ENCODE data around the gene ZNF585A.
"Not testable (repeated sequence)": the region's sequence is repeated elsewhere in the genome, so short reads cannot be mapped to it uniquely, and the experiment has no call there.

Gene ZNF585A

GRCh38 chr19:37172368-37173366, at the start of gene ZNF585A:
Gene ZNF585A, minus strand, starts transcription at chr19:37172695. Its CDS starts 2,785 bp downstream, at chr19:37169910.
- DNase-seq = peak; percentile 90

- DNase-seq = no peak
These were observed 48.6 kb upstream of the ZNF585A start for GRCh38 chr19:37221136-37221535.

DNA sequence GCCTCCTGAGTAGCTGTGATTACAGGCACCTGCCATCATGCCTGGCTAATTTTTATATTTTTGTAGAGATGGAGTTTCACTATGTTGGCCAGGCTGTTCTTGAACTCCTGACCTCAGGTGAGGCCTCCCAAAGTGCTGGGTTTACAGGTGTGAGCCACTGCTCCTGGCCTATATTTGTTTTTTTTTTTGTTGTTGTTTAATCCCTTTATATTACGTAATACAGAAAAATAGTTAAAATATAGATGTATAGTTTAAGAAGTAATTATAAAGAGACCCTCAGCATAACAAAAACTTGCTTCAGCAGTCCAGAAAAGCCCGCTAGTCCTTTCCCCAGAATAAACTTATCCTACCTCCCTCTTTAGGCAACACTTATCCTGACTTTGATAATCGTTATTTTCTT, 47.9 kb upstream of the ZNF585A start:
- DNase-seq = no peak

DNA sequence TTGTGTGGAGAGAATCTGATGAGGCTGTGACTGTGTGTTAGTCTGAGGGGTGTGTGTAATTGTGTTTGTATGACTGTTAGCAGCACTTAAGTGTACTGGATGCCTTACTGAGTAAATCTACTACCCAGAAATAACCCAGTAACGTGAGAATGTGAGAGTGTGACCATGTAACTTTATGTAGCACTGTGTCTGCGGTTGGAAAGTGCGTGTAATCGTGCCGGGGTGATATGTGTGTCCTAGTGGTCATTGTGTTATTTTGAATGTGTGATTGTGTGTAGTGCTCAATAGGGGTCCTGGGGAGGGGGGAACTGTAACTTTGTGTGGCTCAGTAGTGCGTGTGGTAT, 46.1 kb upstream of the ZNF585A start:
- no peak for DNase-seq

DNA sequence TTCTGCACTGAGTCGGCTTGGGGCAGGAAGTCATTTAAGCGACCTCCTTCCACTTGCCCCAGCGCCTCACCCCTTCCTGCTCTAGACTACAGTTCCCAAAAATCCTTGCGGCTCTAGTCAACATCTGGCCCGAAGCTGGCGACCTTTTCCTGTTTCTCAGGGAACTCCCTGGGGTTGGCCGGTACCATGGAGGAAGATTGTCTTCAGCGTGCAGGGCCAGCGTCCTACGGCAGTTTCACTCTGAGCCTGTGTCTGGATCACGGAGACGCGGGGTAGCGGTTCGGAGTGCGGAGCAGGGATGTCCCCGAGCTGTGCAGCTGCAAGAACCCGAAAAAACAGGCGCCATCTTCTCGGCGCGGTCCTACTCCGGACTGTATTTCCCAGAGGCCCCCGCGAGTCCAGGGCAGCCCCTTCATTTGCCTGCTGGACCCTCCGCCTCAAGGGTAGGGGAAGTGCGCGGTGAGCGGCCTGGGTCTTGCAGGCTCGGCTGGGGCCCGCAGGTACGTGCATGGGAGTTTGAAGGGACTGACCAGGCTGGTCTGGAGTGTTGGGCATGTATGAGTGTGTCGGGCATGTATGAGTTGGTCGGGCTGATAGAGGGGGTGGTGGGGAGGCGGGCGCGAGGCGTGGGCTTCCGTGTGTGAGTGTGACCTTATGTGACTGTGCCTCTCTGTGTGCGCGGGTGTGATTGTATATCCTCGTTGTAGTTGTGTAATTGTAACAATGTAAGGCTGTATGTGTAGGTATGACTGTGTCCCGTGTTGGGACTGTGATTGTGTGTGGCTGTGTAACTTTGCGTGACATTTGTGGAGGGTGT, 45.5 kb upstream of the ZNF585A start, which contains the start of gene ZNF383:
TSS of gene ZNF383 (plus strand) at position 440 of the 817 bp plus-strand sequence. CDS start 12,240 bp downstream, outside the sequence.
- peak; percentile 81 for DNase-seq

DNA sequence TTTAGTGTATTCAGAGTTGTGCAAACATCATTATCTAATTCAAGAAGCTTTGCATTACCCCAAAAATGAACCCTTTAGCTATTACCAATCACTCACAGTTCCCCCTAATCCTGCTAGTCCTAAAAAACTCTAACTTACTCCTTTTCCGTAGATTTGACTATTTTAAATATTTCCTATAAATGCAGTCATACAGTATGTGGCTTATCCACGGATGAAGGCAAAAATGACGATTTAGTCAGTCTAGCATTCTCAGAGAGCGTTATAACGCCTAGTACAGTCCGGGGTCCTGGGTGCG, 44.9 kb upstream of the ZNF585A start:
- no peak for DNase-seq

GRCh38 chr19:37197768-37198167, 25.3 kb upstream of the ZNF585A start:
- DNase-seq = no peak

GRCh38 chr19:37197115-37197514, 24.6 kb upstream of the ZNF585A start:
- not testable (repeated sequence) for DNase-seq

DNA sequence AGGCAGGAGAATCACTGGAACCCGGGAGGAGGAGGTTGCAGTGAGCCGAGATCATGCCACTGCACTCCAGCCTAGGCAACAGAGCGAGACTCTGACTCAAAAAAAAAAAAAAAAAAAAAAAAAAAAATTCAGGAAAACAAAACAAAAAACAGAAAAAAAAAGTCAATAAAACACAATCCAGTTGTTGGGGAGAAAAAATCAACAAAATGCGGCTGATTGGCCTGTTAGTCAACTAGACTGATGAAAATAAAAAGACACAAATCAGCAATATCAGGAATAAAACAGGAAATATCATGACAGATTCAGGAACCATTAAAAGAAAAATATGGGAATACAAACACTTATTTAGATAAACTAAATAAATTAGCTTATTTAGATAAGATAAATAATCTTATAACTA, 22.8 kb upstream of the ZNF585A start:
- DNase-seq = not testable (repeated sequence)

DNA sequence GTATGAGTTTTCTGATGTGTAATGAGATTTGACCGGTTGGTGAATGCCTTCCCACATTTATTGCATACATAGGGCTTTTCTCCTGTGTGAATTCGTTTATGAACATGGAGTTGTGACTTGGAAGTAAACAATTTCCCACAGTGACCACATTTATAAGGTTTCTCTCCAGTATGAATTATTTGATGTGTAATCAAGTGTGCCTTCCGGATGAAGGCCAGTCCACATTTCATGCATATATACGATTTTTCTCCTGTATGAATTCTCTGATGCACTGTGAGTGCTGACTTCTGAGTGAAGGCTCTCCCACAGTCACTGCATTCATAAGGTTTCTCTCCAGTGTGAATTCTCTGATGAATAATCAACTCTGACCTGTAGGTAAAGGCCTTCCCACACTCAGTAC, 13.6 kb upstream of the ZNF585A start:
- DNase-seq = not testable (repeated sequence)

GRCh38 chr19:37165635-37166034, 6.9 kb downstream of the ZNF585A start:
- no peak for DNase-seq

DNA sequence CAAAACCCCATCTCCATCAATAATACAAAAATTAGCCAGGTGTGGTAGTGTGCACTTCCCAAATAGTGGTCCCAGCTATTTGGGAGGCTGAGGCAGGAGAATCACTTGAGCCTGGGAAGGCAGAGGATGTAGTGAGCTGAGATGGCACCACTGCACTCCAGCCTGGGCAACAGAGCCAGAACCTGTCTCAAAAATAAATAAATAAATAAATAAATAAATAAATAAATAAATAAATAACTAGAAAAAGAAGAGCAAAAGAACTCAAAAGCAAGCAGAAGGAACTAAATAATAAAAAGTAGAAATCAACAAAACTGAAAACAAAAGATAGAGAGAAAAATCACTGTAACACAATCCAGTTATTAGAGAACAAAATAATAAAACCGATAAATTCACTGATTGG, 12.3 kb downstream of the ZNF585A start:
- DNase-seq = no peak

DNA sequence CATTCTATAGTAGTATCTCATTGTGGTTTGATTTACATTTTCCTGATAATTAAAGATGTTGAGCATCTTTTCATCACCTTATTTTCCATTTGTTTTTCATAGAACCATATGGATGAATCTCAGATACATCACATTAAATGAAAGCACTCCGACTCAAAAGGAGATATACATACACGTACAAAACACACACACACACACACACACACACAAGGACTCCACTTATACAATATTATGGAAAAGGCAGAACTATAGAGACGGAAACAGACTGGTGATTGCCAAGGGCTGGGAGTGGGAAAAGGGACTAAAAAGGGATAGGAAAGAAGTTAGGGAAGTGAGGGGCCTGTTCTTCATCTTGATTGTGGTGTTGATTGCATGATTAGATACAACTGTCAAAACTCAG, 24.3 kb downstream of the ZNF585A start:
- no peak for DNase-seq

- no peak for DNase-seq
These were observed 36.4 kb downstream of the ZNF585A start for GRCh38 chr19:37136111-37136510.

DNA sequence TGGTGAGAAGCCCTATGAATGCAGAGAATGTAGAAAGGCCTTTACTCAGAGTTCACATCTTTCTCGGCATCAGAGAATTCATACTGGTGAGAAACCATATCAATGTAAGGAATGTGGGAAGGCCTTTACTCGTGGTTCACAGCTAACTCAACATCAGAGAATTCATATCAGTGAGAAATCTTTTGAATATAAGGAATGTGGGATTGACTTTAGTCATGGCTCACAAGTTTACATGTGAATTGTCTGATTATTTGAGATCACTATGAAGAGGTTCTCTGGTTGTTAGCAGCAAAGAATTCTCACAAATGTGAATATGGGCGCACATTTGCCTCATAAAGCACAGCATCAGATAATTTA, 43.7 kb downstream of the ZNF585A start:
- no peak for DNase-seq

GRCh38 chr19:37127999-37128820, 44.3 kb downstream of the ZNF585A start:
- DNase-seq = no peak

- not testable (repeated sequence) for DNase-seq
These were observed 50.4 kb downstream of the ZNF585A start for GRCh38 chr19:37122093-37122492.

- no peak for DNase-seq
These were observed 58.5 kb downstream of the ZNF585A start for GRCh38 chr19:37114001-37114400.

DNA sequence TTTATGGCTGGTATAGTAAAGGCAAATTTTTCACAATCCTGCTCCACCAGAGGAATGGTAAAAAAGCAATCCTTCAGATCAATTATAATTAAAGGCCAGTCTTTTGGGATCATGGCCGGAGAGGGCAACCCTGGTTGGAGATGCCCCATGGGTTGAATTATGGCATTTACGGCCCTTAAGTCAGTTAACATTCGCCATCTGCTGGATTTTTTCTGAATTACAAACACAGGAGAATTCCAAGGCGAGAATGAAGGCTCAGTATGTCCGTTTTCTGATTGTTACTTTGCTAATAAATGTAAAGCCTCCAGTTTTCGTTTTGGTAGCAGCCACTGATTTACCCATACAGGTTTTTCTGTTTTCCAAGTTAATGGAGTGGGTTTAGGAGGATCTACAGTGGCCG, 60.7 kb downstream of the ZNF585A start:
- DNase-seq = not testable (repeated sequence)

- DNase-seq = not testable (repeated sequence)
These were observed 68.4 kb downstream of the ZNF585A start for GRCh38 chr19:37104135-37104534.

GRCh38 chr19:37098570-37098969, 73.9 kb downstream of the ZNF585A start:
- no peak for DNase-seq

- DNase-seq = no peak
These were observed 76.6 kb downstream of the ZNF585A start for GRCh38 chr19:37095859-37096258.

Data from activated gamma-delta T cell treated with Interleukin-2 at 50 U/mL for 16 hours (primary cell).